ENCODE results near the gene PSME3IP1.
"Not testable (repeated sequence)": the region's sequence is repeated elsewhere in the genome, so short reads cannot be mapped to it uniquely, and the experiment has no call there.

PSME3IP1 gene

DNA sequence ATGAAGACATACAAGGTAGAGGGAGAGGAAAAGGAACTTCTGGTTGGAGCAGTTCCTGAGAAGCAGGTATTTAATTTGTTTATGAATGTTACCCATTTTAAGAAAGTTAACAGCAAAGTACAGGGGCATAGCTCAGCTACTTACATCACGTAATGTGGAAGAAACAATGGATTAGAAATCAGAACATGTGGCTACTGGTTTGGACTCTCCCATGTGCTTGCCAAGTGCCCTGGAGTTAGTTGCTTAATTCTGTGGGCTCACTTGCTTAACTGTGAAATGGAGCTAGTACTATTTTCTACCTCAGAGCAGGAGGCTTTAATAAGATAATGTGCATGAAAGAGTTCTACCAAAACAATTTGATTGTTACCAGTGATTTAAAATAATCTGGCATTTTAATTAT lies 27.6 kb upstream of the PSME3IP1 start:
- no peak for ATAC-seq (replicated peaks)
- DNase-seq: no peak
- Mint-ChIP-seq H3K27me3 (no peaks in the 10 kb centered on the region), H3K36me3 (ENCODE audit: insufficient read depth) (peaks cover 71% of the 10 kb centered on the region), H3K27ac (peak overlapping the region in 1 of 2 donors; percentile 39), H3K9me3 (peaks cover 0 to 5% of the 10 kb centered on the region in 2 donors), H3K4me1 (ENCODE audit: low read depth in 2 of 2) (peaks cover 0 to 3% of the 10 kb centered on the region in 2 donors), H3K4me3 (no peak overlapping the region)

DNA sequence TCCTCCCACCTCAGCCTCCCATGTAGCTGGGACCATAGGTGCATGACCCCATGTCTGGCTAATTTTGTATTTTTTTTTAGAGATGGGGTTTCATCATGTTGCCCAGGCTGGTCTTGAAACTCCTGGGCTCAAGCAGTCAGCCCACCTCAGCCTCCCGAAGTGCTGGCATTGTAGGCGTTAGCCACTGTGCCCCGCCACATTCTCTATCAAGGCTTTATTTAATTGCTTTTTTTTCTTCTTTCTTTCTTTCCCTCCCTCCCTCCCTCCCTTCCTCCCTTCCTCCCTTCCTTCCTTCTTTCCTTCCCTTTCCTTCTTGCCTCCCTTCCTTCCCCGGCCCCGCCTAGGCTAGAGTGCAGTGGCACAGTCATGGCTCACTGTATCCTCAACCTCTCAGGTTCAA lies 23.9 kb upstream of the PSME3IP1 start:
- H3K36me3 Mint-ChIP-seq (ENCODE audit: insufficient read depth): peaks cover 73% of the 10 kb centered on the region
- ATAC-seq (replicated peaks) (no peak), DNase-seq (no peak)
- no peak overlapping the region for H3K4me3 Mint-ChIP-seq
- H3K4me1 Mint-ChIP-seq (ENCODE audit: low read depth in 2 of 2): peaks cover 0 to 2% of the 10 kb centered on the region in 2 donors
- H3K9me3 Mint-ChIP-seq: no peaks in the 10 kb centered on the region
- H3K27ac Mint-ChIP-seq: peak overlapping the region in 1 of 2 donors; percentile 38
- H3K27me3 Mint-ChIP-seq: no peaks in the 10 kb centered on the region

DNA sequence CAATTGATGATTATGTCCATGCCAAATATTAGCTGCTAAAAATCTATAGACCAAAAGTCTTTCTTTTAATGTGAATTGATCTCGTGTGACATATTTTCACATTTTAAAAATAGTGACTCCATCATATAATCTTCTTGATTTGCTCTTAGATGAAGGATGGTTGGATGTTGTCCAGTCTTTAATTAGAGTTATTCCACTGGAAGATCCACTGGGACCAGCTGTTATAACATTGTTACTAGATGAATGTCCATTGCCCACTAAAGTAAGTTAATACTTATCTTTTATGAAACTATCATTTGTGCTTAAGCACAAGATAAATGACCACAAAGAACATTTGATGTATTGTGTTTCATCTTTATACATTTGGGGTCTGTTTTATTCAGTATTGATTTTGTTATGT lies 23.1 kb upstream of the PSME3IP1 start:
- no peaks in the 10 kb centered on the region for H3K4me1 Mint-ChIP-seq (ENCODE audit: low read depth in 2 of 2)
- H3K27me3 Mint-ChIP-seq: no peaks in the 10 kb centered on the region
- DNase-seq (no peak), ATAC-seq (replicated peaks) (no peak)
- no peaks in the 10 kb centered on the region for H3K9me3 Mint-ChIP-seq
- H3K27ac Mint-ChIP-seq: no peak overlapping the region
- peaks cover 70% of the 10 kb centered on the region for H3K36me3 Mint-ChIP-seq (ENCODE audit: insufficient read depth)
- no peak overlapping the region for H3K4me3 Mint-ChIP-seq

DNA sequence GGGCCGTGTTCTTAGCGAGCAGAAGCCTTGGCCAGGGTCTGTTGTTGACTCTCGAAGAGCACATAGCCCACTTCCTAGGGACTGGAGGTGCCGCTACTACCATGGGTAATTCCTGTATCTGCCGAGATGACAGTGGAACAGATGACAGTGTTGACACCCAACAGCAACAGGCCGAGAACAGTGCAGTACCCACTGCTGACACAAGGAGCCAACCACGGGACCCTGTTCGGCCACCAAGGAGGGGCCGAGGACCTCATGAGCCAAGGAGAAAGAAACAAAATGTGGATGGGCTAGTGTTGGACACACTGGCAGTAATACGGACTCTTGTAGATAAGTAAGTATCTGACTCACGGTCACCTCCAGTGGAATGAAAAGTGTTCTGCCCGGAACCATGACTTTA lies 18.8 kb upstream of the PSME3IP1 start:
- H3K27ac Mint-ChIP-seq: no peak overlapping the region
- H3K36me3 Mint-ChIP-seq (ENCODE audit: insufficient read depth): peaks cover 51% of the 10 kb centered on the region
- no peaks in the 10 kb centered on the region for H3K9me3 Mint-ChIP-seq
- H3K4me1 Mint-ChIP-seq (ENCODE audit: low read depth in 2 of 2): peaks cover 0 to 1% of the 10 kb centered on the region in 2 donors
- no peak for ATAC-seq (replicated peaks)
- no peaks in the 10 kb centered on the region for H3K27me3 Mint-ChIP-seq
- no peak overlapping the region for H3K4me3 Mint-ChIP-seq
- DNase-seq: no peak

DNA sequence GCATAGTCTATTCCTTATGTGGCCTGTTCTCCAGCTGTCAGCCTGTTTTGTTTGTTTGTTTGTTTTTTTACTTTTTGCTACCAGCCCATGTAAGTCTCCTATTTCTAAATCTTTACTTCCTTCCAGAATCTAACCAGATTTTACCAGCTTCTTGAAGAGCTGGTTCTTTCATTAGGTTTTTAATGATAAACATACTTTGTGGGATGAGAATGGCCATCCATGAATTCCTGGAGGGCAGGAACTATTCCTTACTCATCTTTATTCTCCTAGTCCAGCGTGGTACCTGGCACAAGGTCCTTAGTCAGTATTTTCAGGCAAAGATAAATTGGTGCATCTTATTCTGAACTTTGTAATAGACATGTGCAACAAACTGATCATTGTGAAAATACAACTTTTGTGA lies 17.6 kb upstream of the PSME3IP1 start:
- H3K9me3 Mint-ChIP-seq: no peaks in the 10 kb centered on the region
- no peak for DNase-seq
- H3K27ac Mint-ChIP-seq: peak overlapping the region in 1 of 2 donors; percentile 5
- no peak overlapping the region for H3K4me3 Mint-ChIP-seq
- peaks cover 39% of the 10 kb centered on the region for H3K36me3 Mint-ChIP-seq (ENCODE audit: insufficient read depth)
- peaks cover 6 to 10% of the 10 kb centered on the region in 2 donors for H3K4me1 Mint-ChIP-seq (ENCODE audit: low read depth in 2 of 2)
- no peak for ATAC-seq (replicated peaks)
- H3K27me3 Mint-ChIP-seq: no peaks in the 10 kb centered on the region

DNA sequence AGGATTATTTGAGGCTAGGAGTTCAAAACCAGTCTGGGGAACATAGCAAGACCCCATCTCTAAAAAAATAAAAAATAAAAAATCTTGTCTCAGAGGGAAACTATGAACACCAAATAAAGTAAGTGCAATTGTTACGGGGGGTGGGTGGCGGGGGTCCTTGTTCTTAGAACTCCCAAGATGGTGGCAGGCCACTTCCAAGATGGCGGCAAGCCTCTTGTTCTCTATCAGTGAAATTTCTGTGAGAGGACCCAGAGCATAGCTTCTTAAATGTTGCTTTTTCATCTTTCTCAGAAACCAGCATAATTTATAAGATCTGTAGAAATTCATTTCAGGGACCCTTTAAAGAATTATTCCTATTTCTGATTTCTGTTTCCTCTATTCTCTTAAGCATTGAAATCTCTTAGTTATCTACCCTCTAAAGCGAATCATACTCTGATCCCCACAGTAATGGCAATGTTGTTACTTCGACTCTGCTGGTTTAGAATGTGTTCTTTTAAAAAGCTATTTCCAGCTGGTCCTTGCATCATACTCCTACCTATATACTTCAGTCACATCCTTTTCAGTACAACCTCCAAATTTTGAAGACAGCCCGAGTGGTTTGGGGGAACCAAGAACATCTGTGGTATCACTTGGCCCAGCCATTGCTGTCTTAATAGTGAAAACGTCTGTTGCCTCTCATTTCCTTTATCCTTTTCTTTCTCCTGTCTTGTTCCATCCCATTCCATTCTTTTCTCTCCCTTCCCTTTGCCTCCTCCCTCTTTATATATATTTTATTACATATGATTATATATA lies 16.5 kb upstream of the PSME3IP1 start:
- DNase-seq (no peak), ATAC-seq (replicated peaks) (no peak)
- Mint-ChIP-seq H3K4me3 (no peak overlapping the region), H3K36me3 (ENCODE audit: insufficient read depth) (peaks cover 31% of the 10 kb centered on the region), H3K27ac (no peak overlapping the region), H3K4me1 (ENCODE audit: low read depth in 2 of 2) (peaks cover 6 to 11% of the 10 kb centered on the region in 2 donors), H3K9me3 (no peaks in the 10 kb centered on the region), H3K27me3 (no peaks in the 10 kb centered on the region)

DNA sequence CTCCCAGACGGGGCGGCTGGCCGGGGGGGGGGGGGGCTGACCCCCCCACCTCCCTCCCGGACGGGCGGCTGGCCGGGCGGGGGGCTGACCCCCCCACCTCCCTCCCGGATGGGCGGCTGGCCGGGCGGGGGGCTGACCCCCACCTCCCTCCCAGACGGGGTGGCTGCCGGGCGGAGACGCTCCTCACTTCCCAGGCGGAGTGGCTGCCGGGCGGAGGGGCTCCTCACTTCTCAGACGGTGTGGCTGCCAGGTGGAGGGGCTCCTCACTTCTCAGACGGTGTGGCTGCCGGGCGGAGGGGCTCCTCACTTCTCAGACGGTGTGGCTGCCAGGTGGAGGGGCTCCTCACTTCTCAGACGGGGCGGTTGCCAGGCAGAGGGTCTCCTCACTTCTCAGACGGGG lies 15.1 kb upstream of the PSME3IP1 start:
- not testable (repeated sequence) for H3K27ac Mint-ChIP-seq; H3K4me3 Mint-ChIP-seq; H3K9me3 Mint-ChIP-seq; DNase-seq; ATAC-seq (replicated peaks); H3K27me3 Mint-ChIP-seq
- H3K4me1 Mint-ChIP-seq (ENCODE audit: low read depth in 2 of 2): peaks cover 10 to 20% of the 10 kb centered on the region in 2 donors
- H3K36me3 Mint-ChIP-seq (ENCODE audit: insufficient read depth): peaks cover 21% of the 10 kb centered on the region

DNA sequence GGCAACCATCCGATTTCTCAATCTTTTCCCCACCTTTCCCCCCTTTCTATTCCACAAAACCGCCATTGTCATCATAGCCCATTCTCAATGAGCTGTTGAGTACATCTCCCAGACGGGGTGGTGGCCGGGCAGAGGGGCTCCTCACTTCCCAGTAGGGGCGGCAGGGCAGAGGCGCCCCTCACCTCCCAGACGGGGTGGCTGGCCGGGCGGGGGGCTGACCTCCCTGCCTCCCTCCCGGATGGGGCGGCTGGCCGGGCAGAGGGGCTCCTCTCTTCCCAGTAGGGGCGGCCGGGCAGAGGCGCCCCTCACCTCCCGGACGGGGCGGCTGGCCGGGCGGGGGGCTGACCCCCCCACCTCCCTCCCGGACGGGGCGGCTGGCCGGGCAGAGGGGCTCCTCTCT lies 14.5 kb upstream of the PSME3IP1 start:
- H3K27me3 Mint-ChIP-seq; H3K27ac Mint-ChIP-seq; ATAC-seq (replicated peaks); DNase-seq; H3K4me3 Mint-ChIP-seq; H3K9me3 Mint-ChIP-seq: not testable (repeated sequence)
- Mint-ChIP-seq H3K36me3 (ENCODE audit: insufficient read depth) (peaks cover 15% of the 10 kb centered on the region), H3K4me1 (ENCODE audit: low read depth in 2 of 2) (peaks cover 10 to 21% of the 10 kb centered on the region in 2 donors)

DNA sequence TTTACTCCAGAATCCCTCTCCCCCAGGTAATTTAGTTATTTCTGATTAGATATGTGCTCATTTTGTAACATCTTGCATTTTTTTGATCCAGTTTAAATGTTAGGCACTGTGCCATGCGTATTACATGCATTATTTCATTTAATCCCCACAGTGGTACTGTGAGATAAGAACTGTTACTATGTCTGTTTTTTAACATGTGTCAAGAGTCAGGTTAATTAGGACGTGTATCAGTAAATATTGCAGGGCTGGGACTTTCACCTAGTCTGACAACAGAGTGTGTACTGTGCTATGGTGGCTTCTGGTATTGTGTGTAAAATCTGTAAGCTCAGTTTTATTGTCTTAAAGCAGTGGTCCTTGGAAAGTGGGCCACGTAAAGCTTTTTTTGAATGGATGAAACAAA lies 10.9 kb upstream of the PSME3IP1 start:
- no peak for DNase-seq
- Mint-ChIP-seq H3K4me3 (no peak overlapping the region), H3K4me1 (ENCODE audit: low read depth in 2 of 2) (peaks cover 8 to 26% of the 10 kb centered on the region in 2 donors), H3K36me3 (ENCODE audit: insufficient read depth) (peaks cover 2% of the 10 kb centered on the region), H3K27me3 (no peaks in the 10 kb centered on the region), H3K27ac (peak overlapping the region in 1 of 2 donors; percentile 66), H3K9me3 (no peaks in the 10 kb centered on the region)
- ATAC-seq (replicated peaks): no peak

DNA sequence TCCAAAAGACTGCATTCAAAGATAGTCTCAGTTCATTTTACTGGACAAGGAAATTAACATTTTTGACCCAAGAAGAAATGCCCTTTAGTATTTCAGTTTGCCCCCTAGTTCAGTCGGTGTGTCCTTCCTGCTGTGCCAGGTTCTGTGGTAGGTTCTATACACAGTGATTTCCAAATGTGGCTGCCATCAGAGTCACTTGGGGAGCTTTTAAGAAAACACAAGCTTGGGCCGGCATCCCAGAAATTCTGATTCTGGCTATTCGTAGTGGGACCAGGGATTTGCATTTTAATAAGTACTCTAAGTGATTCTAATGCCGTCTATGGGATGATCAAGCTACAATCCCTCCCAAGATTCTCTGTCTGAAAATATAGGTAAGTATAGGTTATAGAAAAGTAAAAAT lies 10.4 kb upstream of the PSME3IP1 start:
- Mint-ChIP-seq H3K4me3 (no peak overlapping the region), H3K27me3 (no peaks in the 10 kb centered on the region), H3K9me3 (no peaks in the 10 kb centered on the region), H3K27ac (peak overlapping the region in 1 of 2 donors; percentile 66), H3K36me3 (ENCODE audit: insufficient read depth) (no peaks in the 10 kb centered on the region), H3K4me1 (ENCODE audit: low read depth in 2 of 2) (peaks cover 9 to 26% of the 10 kb centered on the region in 2 donors)
- DNase-seq (no peak), ATAC-seq (replicated peaks) (no peak)

DNA sequence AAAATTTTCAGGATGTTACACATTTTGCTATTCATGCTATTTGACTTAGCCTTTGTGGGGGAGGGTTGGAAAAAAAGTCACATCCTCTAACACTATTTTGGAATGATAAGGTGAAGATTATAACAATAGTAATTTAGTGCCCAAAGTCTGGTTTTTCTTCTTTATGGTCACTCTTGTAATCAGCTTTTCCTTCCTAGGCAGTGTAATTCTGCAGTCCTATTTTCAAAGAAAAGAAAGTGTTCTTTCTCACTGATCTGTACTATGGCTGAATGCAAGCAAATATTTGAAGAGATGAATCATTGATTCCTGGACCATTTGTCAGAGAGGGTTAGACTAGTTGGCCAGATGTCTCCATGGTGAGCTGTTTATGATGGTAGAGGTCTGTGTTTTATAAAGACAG lies 8.7 kb upstream of the PSME3IP1 start:
- peak overlapping the region in 1 of 2 donors; percentile 40 for H3K27ac Mint-ChIP-seq
- no peaks in the 10 kb centered on the region for H3K9me3 Mint-ChIP-seq
- peaks cover 12 to 35% of the 10 kb centered on the region in 2 donors for H3K4me1 Mint-ChIP-seq (ENCODE audit: low read depth in 2 of 2)
- no peak overlapping the region for H3K4me3 Mint-ChIP-seq
- no peaks in the 10 kb centered on the region for H3K36me3 Mint-ChIP-seq (ENCODE audit: insufficient read depth)
- no peaks in the 10 kb centered on the region for H3K27me3 Mint-ChIP-seq
- ATAC-seq (replicated peaks) (no peak), DNase-seq (no peak)

DNA sequence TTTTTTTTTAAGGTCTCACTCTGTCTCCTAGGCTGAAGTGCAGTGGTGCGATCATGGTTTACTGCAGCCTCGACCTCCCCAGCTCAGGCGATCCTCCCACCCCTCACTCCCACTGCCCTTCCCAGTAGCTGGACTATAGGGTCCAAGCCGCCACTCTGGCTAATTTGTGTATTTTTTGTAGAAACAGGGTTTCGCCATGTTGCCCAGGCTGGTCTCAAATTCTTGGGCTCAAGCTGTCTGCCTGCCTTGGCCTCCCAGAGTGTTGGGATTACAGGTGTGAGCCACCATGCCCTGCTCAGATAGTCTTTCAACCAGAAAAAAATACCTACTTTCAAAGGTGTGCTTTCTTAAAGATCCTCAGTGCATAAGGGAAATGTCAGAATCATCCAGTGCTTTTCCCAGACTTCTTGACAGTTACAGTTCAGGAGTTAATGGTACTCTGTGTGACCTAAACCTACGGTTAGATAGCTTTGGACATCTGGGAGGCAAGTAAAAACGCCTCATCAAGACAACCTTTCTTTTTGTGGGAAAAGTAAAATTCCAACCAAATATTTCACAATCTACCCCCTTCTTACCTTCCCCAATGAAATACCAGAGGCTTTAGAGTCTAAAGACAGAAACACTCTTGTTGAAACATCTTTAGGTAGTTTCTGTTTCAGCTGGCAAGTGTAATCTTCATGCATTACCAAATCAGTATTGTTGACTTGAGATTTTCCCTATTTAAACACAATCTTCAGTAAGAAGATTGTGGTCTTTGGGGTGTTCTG lies 7.1 kb upstream of the PSME3IP1 start:
- Mint-ChIP-seq H3K4me1 (ENCODE audit: low read depth in 2 of 2) (peaks cover 8 to 31% of the 10 kb centered on the region in 2 donors), H3K9me3 (no peaks in the 10 kb centered on the region), H3K4me3 (no peak overlapping the region), H3K36me3 (ENCODE audit: insufficient read depth) (no peaks in the 10 kb centered on the region), H3K27me3 (no peaks in the 10 kb centered on the region), H3K27ac (peak overlapping the region in 1 of 2 donors; percentile 62)
- DNase-seq (no peak), ATAC-seq (replicated peaks) (no peak)

DNA sequence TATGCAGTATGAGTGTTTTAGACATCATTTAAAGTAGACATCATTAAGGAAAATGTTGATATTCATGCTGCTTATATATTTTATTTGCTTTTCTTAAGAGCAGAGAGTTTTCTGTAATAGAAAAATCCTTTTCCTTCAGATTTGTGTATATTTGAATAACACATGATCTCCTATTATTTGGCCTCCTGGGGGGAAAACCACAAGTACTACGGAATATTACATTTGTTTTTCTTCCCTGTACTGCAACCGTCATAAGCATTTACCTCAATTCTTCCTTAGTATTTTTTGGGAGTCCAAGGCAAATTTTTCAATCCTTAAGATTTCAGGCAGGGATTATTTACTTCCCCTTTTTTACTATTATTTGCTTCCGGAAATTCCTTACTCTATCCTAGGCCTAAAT lies 6.3 kb upstream of the PSME3IP1 start:
- Mint-ChIP-seq H3K4me1 (ENCODE audit: low read depth in 2 of 2) (peaks cover 13 to 37% of the 10 kb centered on the region in 2 donors), H3K27me3 (no peaks in the 10 kb centered on the region), H3K36me3 (ENCODE audit: insufficient read depth) (no peaks in the 10 kb centered on the region), H3K27ac (no peak overlapping the region), H3K9me3 (no peaks in the 10 kb centered on the region), H3K4me3 (no peak overlapping the region)
- ATAC-seq (replicated peaks): no peak
- DNase-seq: no peak

DNA sequence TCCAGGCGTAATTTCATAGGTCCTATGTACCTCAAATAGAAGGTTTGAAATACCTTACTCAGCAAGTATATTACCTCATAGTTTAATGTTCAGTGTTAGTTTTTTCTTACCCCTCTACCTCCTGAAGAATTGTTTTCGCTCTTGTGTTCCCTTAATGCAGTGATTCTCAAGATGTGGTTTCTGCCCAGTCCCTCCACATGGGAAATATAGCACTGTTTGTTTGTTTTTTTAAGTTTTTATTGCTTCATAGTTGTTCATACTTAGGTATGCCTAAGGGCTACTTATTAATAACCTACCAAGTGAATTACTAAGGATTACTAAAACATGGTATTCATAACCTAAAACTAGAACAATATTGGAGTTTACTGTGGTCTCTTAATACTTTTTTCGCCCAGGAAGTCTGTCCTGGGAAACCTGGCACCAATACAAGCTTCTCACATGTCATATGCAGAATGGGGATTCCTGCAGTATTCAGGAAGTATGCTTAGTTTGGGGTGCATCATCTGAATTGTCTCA lies 5.3 kb upstream of the PSME3IP1 start:
- peaks cover 2% of the 10 kb centered on the region for H3K36me3 Mint-ChIP-seq (ENCODE audit: insufficient read depth)
- ATAC-seq (replicated peaks) (no peak), DNase-seq (no peak)
- H3K9me3 Mint-ChIP-seq: no peaks in the 10 kb centered on the region
- peaks cover 18 to 38% of the 10 kb centered on the region in 2 donors for H3K4me1 Mint-ChIP-seq (ENCODE audit: low read depth in 2 of 2)
- H3K27ac Mint-ChIP-seq: no peak overlapping the region
- H3K4me3 Mint-ChIP-seq: no peak overlapping the region
- no peaks in the 10 kb centered on the region for H3K27me3 Mint-ChIP-seq

Data from effector memory CD8-positive, alpha-beta T cell (primary cell).